Measurements from ENCODE around the gene ARL3.
"Not testable (repeated sequence)": the region's sequence is repeated elsewhere in the genome, so short reads cannot be mapped to it uniquely, and the experiment has no call there.

Gene ARL3

GRCh38 chr10:102735065-102735562 lies 20.9 kb upstream of the ARL3 start:
- no peak for DNase-seq

- no peak for DNase-seq
Observed at GRCh38 chr10:102732661-102733060, 18.5 kb upstream of the ARL3 start.

- no peak for DNase-seq
Observed at GRCh38 chr10:102731222-102731800, 17.1 kb upstream of the ARL3 start.

DNA sequence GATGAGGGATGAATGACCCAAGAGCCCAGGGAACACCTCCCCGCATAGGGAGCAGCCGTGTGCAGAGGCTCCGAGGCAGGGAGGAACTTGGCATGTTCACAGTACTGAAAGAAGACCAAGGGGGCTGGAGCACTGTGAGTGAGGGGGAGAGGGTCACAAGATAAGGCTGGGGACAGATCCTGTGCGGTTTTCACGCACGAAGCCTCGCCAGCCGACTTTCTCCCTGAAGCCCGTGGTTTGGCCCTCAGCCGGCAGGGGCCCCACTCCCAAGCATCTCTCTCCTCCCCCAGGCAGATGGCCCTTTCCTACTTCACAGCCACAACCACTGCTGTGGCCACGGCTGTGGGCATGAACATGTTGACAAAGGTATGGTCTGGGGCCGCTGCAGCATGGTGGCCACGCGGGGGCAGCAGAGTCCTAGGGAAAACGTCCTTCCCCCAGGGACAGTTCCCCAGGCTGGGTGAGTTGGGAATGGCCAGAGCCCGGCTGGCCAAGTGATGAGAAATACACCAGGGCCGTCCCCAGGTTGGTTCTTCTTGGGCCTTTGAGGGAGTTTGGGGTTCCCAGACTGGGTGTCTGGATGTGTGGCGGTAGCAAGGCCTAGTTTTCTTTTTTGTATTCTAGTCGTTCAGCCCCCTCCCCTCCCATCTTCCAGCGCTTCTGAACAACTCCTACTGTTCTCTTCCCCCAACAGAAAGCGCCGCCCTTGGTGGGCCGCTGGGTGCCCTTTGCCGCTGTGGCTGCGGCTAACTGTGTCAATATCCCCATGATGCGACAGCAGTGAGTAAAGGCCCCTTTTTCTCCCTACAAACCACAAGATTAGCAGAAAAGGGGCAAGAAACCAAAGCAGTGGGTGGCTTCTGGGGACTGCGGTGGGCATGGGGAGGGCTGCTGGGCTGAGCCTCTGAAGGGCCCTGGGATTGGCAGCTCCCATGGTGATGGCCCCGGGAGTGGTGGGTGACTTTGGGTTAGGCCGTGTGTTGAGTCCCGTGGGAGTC lies 15.1 kb upstream of the ARL3 start:
- peak; percentile 70 for DNase-seq

- no peak for DNase-seq
Observed at GRCh38 chr10:102727037-102727818, 13.0 kb upstream of the ARL3 start.

DNA sequence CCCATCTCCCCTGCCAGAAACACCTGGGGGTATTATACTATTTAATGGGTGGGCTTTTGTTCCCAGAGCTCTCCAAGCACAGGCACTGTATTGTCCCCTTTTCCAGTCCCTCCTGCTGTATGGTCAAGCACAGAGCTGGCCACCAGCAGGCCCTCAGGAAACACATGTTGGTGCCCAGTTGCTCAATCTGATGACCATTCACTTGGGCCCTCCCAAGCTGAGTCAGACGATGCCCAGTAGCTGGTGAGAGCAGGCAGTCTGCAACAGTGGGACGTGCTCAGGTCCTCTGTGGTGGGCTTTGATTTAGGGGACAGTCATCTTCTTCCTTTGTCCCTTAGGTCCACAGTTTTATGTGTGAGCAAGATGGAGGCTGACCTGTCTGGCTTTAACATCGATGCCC lies 12.1 kb upstream of the ARL3 start:
- DNase-seq, result no peak

GRCh38 chr10:102723989-102724388 lies 9.8 kb upstream of the ARL3 start:
- DNase-seq, result no peak

GRCh38 chr10:102721954-102722353 lies 7.8 kb upstream of the ARL3 start:
- no peak for DNase-seq

DNA sequence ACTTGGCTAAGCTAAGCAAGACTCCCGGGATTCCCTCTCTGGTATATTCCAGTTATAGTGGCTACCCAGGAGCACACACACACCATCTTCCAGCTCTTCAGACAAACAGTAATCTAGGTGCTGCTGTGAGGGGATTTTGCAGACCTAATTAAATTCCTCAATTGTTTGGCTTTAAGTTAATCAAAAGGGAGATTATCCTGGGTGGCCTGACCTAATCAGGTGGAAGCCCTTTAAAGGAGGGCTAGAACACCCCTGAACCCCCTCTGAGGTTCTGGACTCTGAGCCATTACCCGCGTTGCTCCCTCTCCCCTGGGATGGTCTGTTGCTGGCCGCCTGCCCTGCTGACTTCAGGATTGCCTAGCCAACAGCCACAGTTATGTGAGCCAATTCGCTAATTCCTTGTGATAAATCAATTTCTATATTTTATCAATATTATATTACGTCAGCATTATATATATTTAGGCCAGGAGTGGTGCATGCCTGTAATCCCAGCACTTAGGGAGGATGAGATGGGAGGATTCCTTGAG lies 6.6 kb upstream of the ARL3 start:
- no peak for DNase-seq

DNA sequence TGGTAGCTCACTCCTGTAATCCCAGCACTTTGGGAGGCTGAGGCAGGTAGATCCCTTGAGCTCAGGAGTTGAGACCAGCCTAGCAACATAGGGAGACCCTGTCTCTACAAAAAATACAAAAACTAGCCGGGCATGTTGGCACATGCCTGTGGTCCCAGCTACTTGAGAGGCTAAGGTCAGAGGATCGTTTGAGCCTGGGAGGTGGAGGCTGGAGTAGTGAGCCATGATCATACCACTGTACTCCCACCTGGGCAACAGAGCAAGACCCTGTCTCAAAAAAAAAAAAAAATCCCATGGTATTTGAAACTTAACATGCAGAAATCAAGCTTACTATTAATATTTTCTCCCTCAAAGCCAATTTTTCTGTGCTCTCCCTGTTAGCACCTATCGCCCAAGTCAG lies 6.1 kb upstream of the ARL3 start:
- no peak for DNase-seq

- peak; percentile 51 for DNase-seq
Observed at GRCh38 chr10:102718220-102718619, 4.0 kb upstream of the ARL3 start.

DNA sequence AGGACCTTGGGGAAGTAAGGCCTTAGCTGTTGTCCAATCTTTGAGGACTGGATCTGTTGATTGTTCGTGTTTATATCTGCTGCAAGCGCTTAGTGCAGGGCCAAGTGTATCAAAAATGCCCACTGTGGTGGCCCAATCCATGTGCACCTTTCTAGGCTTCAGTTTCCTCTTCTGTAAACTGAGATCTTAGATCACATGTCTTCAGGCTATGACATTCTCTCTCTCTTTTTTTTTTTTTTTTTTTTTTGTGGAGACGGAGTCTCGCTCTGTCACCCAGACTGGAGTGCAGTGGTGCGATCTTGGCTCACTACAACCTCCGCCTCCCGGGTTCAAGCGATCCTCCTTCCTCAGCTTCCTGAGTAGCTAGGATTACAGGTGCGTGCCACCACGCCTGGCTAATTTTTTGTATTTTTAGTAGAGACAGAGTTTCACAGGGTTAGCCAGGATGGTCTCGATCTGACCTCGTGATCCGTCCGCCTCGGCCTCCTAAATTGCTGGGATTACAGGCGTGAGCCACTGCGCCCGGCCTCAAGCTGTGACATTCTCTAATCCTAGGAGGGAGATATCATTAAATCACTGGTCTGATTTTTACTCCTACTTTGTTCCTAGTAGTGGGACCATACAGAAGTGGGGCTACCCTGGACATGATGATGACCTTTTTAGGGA lies 2.8 kb upstream of the ARL3 start:
- DNase-seq, result not testable (repeated sequence)

DNA sequence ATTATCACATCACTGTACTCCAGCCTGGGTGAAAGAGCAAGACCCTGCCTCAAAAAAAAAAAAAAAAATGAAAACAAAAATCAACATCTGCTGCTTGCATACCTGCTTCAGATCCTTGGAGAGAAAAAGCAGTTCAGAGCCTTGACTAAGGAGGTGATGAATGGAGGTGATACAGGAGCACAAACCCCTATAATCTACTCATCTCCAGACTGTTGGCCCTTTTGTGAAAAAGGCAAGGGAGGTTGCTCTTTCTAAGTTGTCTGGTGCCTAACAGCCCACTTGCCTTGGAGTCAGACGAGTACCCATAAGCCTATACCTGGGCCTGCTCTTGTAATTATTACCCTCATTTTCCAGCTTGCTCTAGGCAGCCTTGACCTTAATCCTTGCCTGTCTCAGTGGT lies 1.7 kb upstream of the ARL3 start:
- DNase-seq, result no peak

GRCh38 chr10:102714621-102715455 lies 641 bp upstream of the ARL3 start, which contains the start of gene SFXN2:
Gene SFXN2 (plus strand): TSS chr10:102714636. CDS start chr10:102726637, 12,001 bp downstream.
- no peak for DNase-seq

GRCh38 chr10:102713539-102713813 lies 721 bp downstream of the ARL3 start:
- no peak for DNase-seq

DNA sequence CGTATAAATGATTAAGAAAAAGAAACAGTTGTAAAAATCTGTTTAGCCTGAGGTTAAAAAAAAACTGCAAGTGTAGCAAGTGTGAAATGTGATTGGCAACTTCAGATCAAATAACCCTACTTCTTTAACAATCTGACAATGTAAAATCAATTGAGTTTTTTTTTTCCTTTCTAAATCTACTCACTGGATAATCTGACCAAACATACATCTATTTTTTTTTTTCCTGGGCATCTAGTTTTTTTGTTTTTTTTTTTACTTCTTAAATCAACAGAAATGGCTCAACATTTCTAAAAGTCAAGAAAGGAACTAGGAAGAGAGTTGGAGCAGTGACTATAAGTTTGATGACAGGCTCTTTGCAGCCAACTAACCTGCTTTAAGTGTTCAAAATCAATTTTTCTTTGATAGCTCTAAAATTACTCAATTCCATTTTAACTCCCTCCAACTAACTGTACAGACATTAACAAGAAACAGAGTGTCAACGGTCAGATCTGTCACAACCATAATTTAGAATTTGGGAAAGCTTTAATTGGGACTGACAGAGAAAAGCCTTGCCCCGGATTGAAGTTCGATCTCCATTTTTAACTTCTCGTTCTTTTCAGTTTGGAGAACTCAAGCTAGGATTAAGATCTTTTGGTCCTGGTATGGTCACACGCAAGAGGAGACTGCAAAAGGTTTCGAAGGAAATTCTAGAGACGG lies 1.2 kb downstream of the ARL3 start:
- DNase-seq, result no peak

DNA sequence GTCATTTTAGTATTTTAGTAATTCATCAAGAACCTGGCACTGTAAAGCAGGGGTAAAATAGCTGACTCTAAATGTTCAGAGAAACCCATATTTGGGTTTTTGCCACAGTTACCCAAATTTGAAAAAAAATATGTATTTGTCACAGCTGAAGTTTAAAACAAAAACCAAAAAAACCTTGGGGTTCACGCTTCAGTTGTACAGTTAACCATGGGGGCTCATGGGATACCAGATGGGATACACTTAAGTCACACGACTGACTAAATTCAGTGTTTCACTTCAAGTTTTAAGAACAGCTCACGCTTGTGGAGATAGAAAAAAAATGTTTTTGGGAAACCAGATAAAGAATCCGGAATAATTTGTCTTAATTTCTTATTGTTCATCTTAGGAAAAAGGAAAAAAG lies 2.1 kb downstream of the ARL3 start:
- DNase-seq, result no peak

DNA sequence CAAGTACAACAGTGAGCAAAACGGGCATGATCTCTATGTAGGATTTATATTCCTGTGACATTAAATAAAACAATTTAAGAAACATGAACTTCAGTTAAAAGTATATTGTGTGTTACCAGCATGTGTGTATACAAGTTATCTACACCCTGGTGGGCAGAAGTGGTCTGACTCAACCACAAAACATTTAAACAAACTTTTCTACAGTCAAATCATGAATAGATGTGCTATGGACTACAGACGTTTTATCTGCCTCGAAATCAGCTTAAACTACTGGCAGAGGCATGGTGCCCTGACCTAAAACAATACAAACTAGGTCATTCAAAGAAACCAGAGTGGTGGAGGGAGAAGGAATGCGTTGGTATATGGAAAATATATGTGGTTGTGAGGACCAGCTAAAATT lies 3.6 kb downstream of the ARL3 start:
- peak; percentile 69 for DNase-seq

DNA sequence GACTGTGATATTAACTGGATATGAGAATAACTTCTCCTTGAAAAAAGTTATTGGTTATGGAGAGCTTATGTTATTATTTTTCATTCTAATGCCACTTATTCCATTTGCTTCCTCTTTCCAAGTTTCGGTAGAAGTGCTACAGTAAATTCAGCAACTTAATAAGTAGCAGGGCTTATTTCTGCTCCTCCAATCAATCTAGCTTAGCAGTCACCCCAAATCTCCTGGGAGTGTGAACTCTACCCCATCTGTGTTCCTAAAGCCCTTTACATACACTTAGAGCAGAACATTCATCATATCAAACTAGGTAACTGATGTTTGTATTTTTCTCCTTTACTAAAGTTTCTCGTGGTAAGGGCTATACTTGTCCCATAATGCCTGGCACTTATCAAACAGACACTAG lies 8.7 kb downstream of the ARL3 start:
- DNase-seq, result no peak

- peak; percentile 83 for DNase-seq
Observed at GRCh38 chr10:102704915-102705314, 9.3 kb downstream of the ARL3 start.

DNA sequence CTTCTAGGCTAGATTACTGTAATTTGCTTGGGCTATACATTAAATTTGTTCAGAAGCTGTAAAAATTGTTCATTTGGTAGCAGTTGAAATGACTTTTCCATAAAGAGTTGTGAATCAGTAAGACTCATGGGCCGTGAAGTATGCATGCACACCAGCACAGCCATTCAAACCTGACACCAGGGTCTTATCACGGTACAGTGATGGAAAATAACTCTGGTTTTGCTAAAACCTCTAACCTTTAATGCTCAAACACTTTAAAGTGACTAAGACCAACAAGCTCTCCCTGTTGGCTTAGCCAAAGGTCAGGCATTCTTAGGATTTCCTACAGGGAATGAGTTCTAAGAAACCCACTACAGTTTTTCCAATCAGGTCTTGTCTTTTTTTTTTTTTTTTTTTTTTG lies 11.5 kb downstream of the ARL3 start:
- DNase-seq, result no peak

Measured in fibroblast of skin of abdomen (primary cell).